Tibial nerve (tissue), 4 donors: ENCODE results near the gene KCTD5.

Source experiments
- EP300 ChIP-seq, 2 donors: sonication (generic); formaldehyde crosslinking; IDR thresholded peaks; one replicate each; pipeline ENCODE4 v1.6.1; 2017; ENCODE audit warnings: antibody characterized with exemption in 2 of 2, mild to moderate bottlenecking in 1 of 2
- POLR2A ChIP-seq, 2 donors: fragments of 450-650 bp; IDR thresholded peaks; one replicate each; pipeline ENCODE4 v1.6.1; 2017; ENCODE audit warnings: antibody characterized with exemption in 2 of 2, mild to moderate bottlenecking in 2 of 2, moderate library complexity in 2 of 2
- TF ChIP-seq, protein P1 (sequence below), 5 experiments: fragments of 200-600 bp in 3 of 5; fragments of 450-650 bp in 2 of 5; sonication (generic) in 3 of 5; IDR thresholded peaks; one replicate each; pipeline ENCODE4 v1.5.1; 2016 to 2019; ENCODE audit warnings: antibody characterized with exemption in 5 of 5, mild to moderate bottlenecking in 3 of 5, moderate library complexity in 2 of 5

DNA sequence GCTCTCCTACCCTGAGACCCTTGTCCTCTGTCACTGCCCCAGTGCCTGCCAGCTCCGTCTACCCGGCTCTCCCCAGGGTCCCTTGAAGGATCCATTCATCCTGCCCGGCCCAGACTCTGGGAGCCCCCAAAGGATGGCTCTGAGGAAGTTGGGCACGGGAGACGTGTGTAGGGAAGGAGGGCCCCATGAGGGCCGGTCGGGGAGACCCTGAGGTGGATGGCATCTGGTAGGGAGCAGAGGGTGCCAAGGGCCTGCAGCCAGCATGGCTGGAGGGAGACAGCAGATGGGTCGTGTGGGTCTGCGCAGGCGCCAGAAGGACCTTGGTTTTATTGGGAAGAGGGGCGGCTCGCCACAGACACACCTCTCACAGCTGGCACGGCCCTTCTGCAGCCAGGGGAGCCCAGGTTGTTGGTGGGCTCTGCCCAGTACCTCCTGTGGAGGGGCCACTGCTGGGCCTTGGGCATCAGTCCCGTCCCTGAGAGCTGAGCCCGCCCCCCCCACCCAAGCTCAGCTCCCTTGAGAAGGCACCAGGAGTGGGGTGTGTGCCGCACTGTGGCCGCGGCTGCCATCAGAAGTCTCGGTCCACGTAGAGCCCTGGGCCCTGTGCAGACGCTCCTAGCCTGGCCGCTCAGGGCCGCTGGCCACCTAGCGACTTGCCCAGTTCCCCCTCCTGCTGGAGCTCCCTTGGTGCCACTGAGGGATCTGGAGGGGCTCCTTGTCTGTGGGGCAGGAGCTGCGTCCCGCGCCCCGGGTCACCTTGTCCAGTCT, 16.0 kb downstream of the KCTD5 start:
- TF ChIP-seq, protein P1, sequence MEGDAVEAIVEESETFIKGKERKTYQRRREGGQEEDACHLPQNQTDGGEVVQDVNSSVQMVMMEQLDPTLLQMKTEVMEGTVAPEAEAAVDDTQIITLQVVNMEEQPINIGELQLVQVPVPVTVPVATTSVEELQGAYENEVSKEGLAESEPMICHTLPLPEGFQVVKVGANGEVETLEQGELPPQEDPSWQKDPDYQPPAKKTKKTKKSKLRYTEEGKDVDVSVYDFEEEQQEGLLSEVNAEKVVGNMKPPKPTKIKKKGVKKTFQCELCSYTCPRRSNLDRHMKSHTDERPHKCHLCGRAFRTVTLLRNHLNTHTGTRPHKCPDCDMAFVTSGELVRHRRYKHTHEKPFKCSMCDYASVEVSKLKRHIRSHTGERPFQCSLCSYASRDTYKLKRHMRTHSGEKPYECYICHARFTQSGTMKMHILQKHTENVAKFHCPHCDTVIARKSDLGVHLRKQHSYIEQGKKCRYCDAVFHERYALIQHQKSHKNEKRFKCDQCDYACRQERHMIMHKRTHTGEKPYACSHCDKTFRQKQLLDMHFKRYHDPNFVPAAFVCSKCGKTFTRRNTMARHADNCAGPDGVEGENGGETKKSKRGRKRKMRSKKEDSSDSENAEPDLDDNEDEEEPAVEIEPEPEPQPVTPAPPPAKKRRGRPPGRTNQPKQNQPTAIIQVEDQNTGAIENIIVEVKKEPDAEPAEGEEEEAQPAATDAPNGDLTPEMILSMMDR (IDR thresholded peaks at IDR 0.05) = no peak
- TF ChIP-seq POLR2A (IDR thresholded peaks at IDR 0.05) (no peak), EP300 (IDR thresholded peaks at IDR 0.05) (no peak)
